Esophagus squamous epithelium (tissue), 5 donors: ENCODE data around the gene SH3RF1. TPM values are rescaled to one million over a fixed set of nuclear protein-coding genes. Genes with fewer than 3 reads are reported as not detected.

ENCODE experiments used
- DNase-seq: peaks from one replicate; lab custom pipeline; 2025; lab: John Stamatoyannopoulos, UW
- H3K27ac ChIP-seq, 4 donors: fragments of 200-600 bp; sonication (generic); one replicate each; pipeline ENCODE4 v1.5.1; 2016 to 2019; ENCODE audit warnings: mild to moderate bottlenecking in 1 of 4
- H3K27me3 ChIP-seq, 4 donors: fragments of 200-600 bp; sonication (generic); 1 replicate in 3 of 4; 2 replicates in 1 of 4; pipeline versions ENCODE4 v1.5.1 to v1.6.0; 2017 to 2021; ENCODE audit warnings: antibody characterized with exemption in 1 of 4
- H3K36me3 ChIP-seq, 3 donors: fragments of 200-600 bp; sonication (generic); one replicate each; pipeline ENCODE4 v1.5.1; 2016 to 2019
- H3K4me1 ChIP-seq, 3 donors: fragments of 200-600 bp; sonication (generic); one replicate each; pipeline ENCODE4 v1.5.1; 2017 to 2019
- H3K4me3 ChIP-seq, 4 donors: fragments of 200-600 bp; sonication (generic); 1 replicate in 3 of 4; 2 replicates in 1 of 4; pipeline ENCODE4 v1.5.1; 2016 to 2019; ENCODE audit warnings: mild to moderate bottlenecking in 2 of 4, moderate library complexity in 1 of 4
- H3K9me3 ChIP-seq, 3 donors: fragments of 200-600 bp; sonication (generic); one replicate each; pipeline ENCODE4 v1.5.1; 2016 to 2019
- CTCF ChIP-seq, 6 experiments: fragments of 450-650 bp in 4 of 6; fragments of 200-600 bp in 2 of 6; sonication (generic) in 2 of 6; IDR thresholded peaks; one replicate each; pipeline ENCODE4 v1.5.1; 2016 to 2019; ENCODE audit warnings: antibody characterized with exemption in 6 of 6, mild to moderate bottlenecking in 4 of 6, moderate library complexity in 4 of 6
- POLR2A ChIP-seq, 4 donors: fragments of 450-650 bp; IDR thresholded peaks; one replicate each; pipeline ENCODE4 v1.6.1; 2017; ENCODE audit warnings: antibody characterized with exemption in 4 of 4, mild to moderate bottlenecking in 4 of 4, moderate library complexity in 3 of 4
- WGBS, 2 donors: methylation state at CpG; one replicate each; pipeline ENCODE4 v1.1.5; 2018; 5-methylcytosine and 5-hydroxymethylcytosine counted together
- intact Hi-C: fragments of 100-400 bp; cut with DNase I; formaldehyde crosslinking; loops from one replicate; pipeline ENCODE4 v1.15.0; 2022
- total RNA-seq, 4 donors: library from RNA; depleted of rRNA; stranded (reverse); fragments of >200 nt; gene quantifications; one replicate each; pipeline ENCODE4 v1.1.0, GENCODE V29; 2016
- donor health status: DM: yes; HTN: yes; CAD: no.

Gene SH3RF1
- total RNA-seq, 4 donors from 2014 or later, result 3.9 to 9.3 (median 5.7) TPM

DNA sequence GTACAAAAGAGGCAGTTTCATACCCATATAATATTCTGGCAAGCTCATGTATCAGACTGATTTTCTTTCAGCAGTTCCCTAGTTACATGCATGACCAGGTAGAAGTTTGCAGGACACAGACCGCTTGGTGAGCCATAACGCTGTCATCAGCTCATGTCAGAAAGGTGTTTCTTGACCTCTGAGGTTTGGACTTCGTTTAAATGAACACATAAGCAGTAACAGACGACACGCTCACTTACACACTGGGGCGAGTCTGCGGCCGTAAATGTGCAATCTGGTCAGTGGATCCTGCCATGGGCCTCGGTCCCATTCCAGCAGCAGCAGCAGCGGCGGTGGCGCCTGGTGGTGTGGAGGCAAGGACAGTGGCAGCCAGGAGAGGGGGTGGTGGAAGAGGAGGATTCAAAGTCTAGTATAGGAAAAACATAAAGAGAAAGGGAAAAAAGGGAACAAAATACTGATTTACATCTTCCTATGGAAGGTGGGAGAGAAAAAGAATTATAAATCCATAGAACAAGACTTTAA, 148.8 kb downstream of the SH3RF1 start:
- WGBS, 2 donors, result 93 to 96% methylated on average over 12 of the region's 12 CpGs
- no peaks in the 10 kb centered on the region for H3K27me3 ChIP-seq
- intact Hi-C loops, result no loop called here
- no peak for DNase-seq
- H3K9me3 ChIP-seq, result no peaks in the 10 kb centered on the region
- TF ChIP-seq CTCF (IDR thresholded peaks at IDR 0.05), result no peak
- no peak for TF ChIP-seq POLR2A (IDR thresholded peaks at IDR 0.05)
- H3K27ac ChIP-seq, result no peak overlapping the region
- no peak overlapping the region for H3K4me3 ChIP-seq
- no peaks in the 10 kb centered on the region for H3K4me1 ChIP-seq
- peaks cover 0 to 42% (median 0%) of the 10 kb centered on the region in 3 donors for H3K36me3 ChIP-seq

GRCh38 chr4:169120624-169121023, 150.1 kb downstream of the SH3RF1 start:
- H3K9me3 ChIP-seq, result no peaks in the 10 kb centered on the region
- no peak overlapping the region for H3K27ac ChIP-seq
- no peak for TF ChIP-seq CTCF (IDR thresholded peaks at IDR 0.05)
- no peak for TF ChIP-seq POLR2A (IDR thresholded peaks at IDR 0.05)
- H3K4me3 ChIP-seq, result no peak overlapping the region
- H3K36me3 ChIP-seq, result peaks cover 0 to 55% (median 0%) of the 10 kb centered on the region in 3 donors
- H3K27me3 ChIP-seq, result no peaks in the 10 kb centered on the region
- no peaks in the 10 kb centered on the region for H3K4me1 ChIP-seq
- intact Hi-C loops, result no loop called here
- DNase-seq, result no peak
- 81 to 84% methylated on average over 2 of the region's 2 CpGs for WGBS, 2 donors

DNA sequence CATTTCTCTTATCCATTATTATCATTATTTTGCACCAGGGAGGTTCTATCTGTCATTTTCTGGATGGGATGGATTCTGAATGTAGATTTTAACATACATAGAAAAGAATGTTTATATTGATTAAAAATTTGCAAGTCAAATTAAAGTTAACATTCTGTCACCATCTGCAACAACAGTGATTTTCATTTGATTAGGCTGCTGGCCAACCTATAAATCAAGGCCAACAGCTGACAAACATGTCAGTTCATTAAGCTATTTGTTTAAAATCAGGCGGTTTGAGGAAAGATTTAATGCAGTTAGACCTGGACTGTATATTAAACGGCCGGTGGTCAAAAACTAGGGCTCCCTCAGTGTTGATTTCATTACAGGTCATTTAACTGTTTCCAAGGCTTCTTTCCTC, 151.2 kb downstream of the SH3RF1 start:
- DNase-seq, result no peak
- intact Hi-C loops, result no loop called here
- Histone ChIP-seq H3K4me1 (no peaks in the 10 kb centered on the region), H3K4me3 (no peak overlapping the region), H3K27me3 (no peaks in the 10 kb centered on the region), H3K27ac (no peak overlapping the region), H3K36me3 (peaks cover 0 to 65% (median 0%) of the 10 kb centered on the region in 3 donors), H3K9me3 (no peaks in the 10 kb centered on the region)
- WGBS, 2 donors, result 92 to 95% methylated on average over 3 of the region's 3 CpGs
- no peak for TF ChIP-seq POLR2A (IDR thresholded peaks at IDR 0.05)
- TF ChIP-seq CTCF (IDR thresholded peaks at IDR 0.05), result no peak

DNA sequence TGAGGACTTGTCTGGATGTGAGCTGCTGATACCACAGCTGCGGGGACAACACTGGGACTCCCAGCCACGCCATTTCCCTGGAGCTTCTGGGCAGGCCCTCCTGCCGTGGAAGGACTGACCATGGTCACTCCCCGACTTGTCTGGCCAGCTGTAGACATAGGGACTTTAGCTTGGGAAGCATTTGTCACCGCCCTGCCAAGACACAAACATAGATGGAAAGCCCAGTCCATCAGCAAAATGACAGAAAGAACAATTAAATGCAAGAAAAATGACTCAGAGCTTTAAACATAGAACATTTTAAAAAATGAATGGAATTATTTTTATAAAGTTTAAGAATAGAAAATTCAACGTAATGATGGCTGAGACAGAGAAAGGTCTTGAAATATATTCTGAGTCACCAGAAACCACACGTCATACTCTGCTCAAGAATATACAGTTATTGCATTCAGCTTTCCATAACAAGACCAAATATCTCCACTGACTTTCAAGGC, 153.1 kb downstream of the SH3RF1 start:
- no peak overlapping the region for H3K27ac ChIP-seq
- WGBS, 2 donors, result 75 to 84% methylated on average over 3 to 6 of the region's 7 CpGs
- no peak overlapping the region for H3K4me3 ChIP-seq
- no peak for DNase-seq
- intact Hi-C loops, result no loop called here
- H3K27me3 ChIP-seq, result no peaks in the 10 kb centered on the region
- no peaks in the 10 kb centered on the region for H3K9me3 ChIP-seq
- H3K36me3 ChIP-seq, result peaks cover 0 to 84% (median 0%) of the 10 kb centered on the region in 3 donors
- no peak for TF ChIP-seq CTCF (IDR thresholded peaks at IDR 0.05)
- TF ChIP-seq POLR2A (IDR thresholded peaks at IDR 0.05), result no peak
- no peaks in the 10 kb centered on the region for H3K4me1 ChIP-seq

DNA sequence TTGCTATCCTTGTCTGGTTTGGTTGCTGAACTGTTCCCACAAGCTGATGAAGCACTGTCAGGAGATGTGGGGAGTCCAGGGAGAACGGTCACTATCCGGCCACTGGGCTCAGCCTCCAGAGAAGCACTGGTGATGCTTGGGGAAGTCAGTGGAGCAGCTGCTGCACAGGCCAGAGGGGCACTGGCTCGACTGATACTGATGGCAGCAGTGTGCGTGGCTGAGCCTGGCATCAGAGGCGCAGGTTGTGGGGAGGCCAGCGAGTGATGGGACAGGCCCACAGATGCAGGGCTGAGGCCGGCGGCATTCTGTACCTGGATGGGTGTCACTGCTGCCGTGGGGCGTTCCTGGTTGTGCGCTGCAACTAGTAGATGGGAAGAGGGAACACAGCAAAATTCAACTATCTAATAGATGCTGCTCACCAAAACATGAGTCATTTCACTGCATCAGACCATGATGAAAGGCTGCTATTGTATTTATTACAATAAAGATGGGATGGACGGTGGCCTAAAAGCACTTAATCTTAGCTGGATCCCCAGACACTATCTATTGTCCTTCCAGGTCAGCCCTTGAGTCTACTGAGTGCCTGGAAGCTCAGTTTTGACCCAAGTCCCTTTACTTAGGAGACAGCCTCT, 154.4 kb downstream of the SH3RF1 start:
- intact Hi-C loops, result no loop called here
- WGBS, 2 donors, result 79 to 83% methylated on average over 5 to 11 of the region's 12 CpGs
- H3K27ac ChIP-seq, result no peak overlapping the region
- no peaks in the 10 kb centered on the region for H3K27me3 ChIP-seq
- no peak overlapping the region for H3K4me3 ChIP-seq
- no peak for TF ChIP-seq CTCF (IDR thresholded peaks at IDR 0.05)
- no peak for TF ChIP-seq POLR2A (IDR thresholded peaks at IDR 0.05)
- H3K4me1 ChIP-seq, result no peaks in the 10 kb centered on the region
- DNase-seq, result no peak
- peaks cover 0 to 86% (median 0%) of the 10 kb centered on the region in 3 donors for H3K36me3 ChIP-seq
- no peaks in the 10 kb centered on the region for H3K9me3 ChIP-seq
